ENCODE measurements around the gene ASCC3.

DNA sequence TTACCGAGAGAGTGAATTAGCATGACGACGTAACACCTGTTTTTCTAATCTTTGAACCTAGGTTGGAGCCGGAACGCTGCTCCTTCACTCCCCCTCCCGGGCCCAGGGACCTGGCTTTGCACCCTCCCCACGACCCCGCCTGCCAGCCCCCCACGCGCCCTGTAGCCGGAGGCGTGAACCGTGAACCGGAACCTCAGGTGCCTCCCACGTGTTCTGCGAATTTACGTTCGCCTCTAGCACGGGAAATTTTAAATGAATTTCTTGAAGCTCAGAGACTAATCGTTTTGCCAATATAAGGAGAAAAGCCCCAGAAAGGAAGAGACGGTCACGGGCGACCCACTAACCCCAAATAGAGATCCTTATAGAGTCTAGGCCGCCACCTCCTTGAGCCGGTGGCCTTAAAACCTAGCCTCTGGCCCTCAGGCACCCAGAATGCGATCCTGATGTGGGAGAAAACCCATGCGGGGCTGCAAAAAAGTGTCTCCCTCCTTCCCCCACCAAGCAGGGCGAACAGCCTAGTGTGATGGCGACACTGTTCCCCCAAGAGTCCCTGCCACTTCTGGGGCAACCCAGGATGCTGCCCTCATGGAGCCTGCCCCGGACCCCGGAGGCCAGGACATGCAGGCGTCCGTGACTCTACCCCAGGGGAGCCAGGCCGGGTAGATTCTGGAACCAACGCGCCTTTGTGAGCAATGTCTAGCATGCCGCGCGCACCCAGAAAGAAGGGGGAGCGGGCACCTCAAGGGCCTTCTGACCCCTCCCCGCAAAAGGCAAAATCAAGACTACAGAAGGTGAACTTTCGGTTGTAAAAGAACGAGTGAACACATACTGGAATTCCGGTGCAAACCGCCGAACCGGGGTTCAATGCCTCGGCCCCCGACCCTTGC, 413.8 kb downstream of the ASCC3 start:
- TF ChIP-seq POLR2A (IDR thresholded peaks at IDR 0.05; ENCODE audit: low read length) = no peak
- TF ChIP-seq GATA1 (IDR thresholded peaks at IDR 0.05; ENCODE audit: low read depth, low read length) = no peak

Data from erythroblast (primary cell).